ENCODE results near the gene PDE9A. TPM values are rescaled to one million over a fixed set of nuclear protein-coding genes. Genes with fewer than 3 reads are reported as not detected.

The PDE9A gene
- polyA plus RNA-seq, 3 donors from 2014 or later = 0.40 to 2.3 (median 0.61) TPM

DNA sequence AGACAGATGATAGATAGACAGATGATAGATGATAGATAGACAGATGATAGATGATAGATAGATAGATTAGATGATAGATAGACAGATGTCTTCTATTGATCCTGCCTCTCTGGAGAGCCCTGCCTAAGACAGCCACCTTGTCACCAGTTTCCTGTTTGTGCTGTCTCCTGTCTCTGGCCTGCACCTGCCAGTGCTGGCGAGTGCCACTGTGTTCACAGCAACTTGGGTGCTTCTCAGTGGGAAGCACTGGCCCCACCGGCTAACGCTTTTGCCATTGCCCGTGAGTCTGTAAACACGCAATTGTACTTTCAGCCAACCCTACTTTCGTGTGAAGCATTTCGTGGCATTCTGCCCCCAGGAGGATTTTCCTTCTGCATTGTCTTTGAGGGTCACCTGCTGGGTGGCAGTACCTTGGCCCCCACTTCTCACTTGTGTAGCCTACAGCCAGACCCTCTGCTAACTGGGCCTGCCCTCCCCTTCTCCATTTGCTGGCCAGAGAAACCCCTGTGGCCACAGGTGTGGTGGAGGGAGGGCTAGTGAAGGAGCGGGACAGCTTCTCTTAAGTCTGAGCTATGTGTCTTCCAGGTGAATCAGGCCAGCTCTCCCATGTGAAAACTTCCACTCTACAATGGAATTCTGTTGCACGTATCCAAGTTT lies 23.4 kb upstream of the PDE9A start:
- no peaks in the 10 kb centered on the region for H3K4me1 Mint-ChIP-seq
- no peak for DNase-seq

GRCh38 chr21:42630626-42631025 lies 22.8 kb upstream of the PDE9A start:
- Mint-ChIP-seq H3K27ac (no peak overlapping the region), H3K36me3 (no peaks in the 10 kb centered on the region), H3K4me3 (no peak overlapping the region), H3K9me3 (no peaks in the 10 kb centered on the region), H3K27me3 (ENCODE audit: low read depth in 3 of 3) (peaks cover 2 to 4% (median 3%) of the 10 kb centered on the region in 3 donors), H3K4me1 (no peaks in the 10 kb centered on the region)
- no peak for DNase-seq

More for the DNA sequence above, 23.4 kb upstream of the PDE9A start:
- Mint-ChIP-seq H3K27me3 (ENCODE audit: low read depth in 3 of 3) (peaks cover 2 to 4% (median 3%) of the 10 kb centered on the region in 3 donors), H3K9me3 (no peaks in the 10 kb centered on the region), H3K4me3 (no peak overlapping the region), H3K36me3 (no peaks in the 10 kb centered on the region), H3K27ac (no peak overlapping the region)

DNA sequence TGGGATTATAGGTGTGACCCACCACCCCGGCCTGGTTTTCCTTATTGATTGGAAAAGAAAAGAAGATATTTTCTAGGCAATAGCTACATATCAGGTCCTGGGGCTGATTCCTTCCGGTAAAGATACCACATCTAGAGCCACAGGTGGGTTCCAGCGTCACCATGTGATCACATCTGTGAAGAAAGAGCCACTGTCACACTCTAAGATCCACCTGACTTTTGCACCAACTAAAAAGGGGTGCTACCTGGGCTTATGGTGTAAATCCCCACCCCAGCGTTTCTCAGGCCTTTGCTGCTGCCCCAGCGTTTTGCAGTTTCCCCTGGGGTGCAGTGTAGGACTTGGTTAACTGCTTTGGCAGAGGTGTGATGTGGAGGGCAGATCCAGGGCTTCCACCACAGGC lies 22.3 kb upstream of the PDE9A start:
- Mint-ChIP-seq H3K4me3 (no peak overlapping the region), H3K27ac (no peak overlapping the region), H3K27me3 (ENCODE audit: low read depth in 3 of 3) (peaks cover 2 to 4% (median 3%) of the 10 kb centered on the region in 3 donors), H3K4me1 (no peaks in the 10 kb centered on the region), H3K36me3 (no peaks in the 10 kb centered on the region), H3K9me3 (no peaks in the 10 kb centered on the region)
- no peak for DNase-seq

DNA sequence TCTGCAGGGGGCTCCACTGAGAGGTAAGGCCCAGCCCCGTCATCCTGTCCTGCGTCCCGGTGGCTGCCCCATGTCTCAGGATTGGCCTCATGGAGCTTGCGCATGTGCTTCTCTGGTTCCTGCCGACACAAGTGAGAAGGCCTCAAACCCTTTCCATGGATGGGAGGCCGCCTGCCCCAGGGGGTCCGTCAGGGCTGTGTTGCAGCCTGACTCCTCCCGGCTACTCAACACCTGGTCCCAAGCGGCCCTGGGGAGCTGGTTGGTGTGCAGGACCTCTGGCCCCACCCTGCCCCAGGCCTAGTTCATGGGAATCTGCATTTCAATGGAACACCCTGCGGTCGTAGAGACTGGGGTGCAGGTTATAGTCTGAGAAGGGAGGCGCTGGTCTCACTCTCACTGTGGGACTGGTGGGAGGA lies 21.1 kb upstream of the PDE9A start:
- Mint-ChIP-seq H3K36me3 (no peaks in the 10 kb centered on the region), H3K4me3 (no peak overlapping the region), H3K27ac (no peak overlapping the region), H3K9me3 (no peaks in the 10 kb centered on the region), H3K4me1 (no peaks in the 10 kb centered on the region), H3K27me3 (ENCODE audit: low read depth in 3 of 3) (no peaks in the 10 kb centered on the region)
- no peak for DNase-seq

- no peak for DNase-seq
- Mint-ChIP-seq H3K4me1 (no peaks in the 10 kb centered on the region), H3K36me3 (no peaks in the 10 kb centered on the region), H3K27ac (no peak overlapping the region), H3K9me3 (no peaks in the 10 kb centered on the region), H3K27me3 (ENCODE audit: low read depth in 3 of 3) (no peaks in the 10 kb centered on the region), H3K4me3 (no peak overlapping the region)
Observed at GRCh38 chr21:42632771-42633690, 20.4 kb upstream of the PDE9A start.

DNA sequence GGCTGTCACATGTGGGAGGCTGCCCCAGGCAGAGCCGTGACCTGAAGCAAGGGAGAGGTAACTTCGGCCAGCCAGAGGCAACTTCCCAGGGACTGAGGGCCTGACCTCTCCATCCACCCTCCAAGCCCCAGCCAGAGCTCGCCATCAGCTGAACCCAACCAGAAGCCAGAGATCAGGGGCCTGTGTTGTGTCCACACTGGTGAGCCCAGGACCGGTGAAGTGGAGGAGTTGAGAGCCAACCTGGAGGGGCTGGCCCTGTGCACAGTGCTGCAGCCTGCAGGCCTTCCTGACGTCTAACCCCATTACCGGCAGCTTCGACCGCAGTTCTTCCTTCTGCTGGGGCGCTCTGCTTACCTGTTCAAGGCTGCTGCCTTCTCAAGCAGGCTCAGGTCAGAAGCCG lies 19.6 kb upstream of the PDE9A start:
- no peaks in the 10 kb centered on the region for H3K27me3 Mint-ChIP-seq (ENCODE audit: low read depth in 3 of 3)
- H3K4me3 Mint-ChIP-seq = no peak overlapping the region
- no peaks in the 10 kb centered on the region for H3K9me3 Mint-ChIP-seq
- H3K36me3 Mint-ChIP-seq = no peaks in the 10 kb centered on the region
- no peak for DNase-seq
- no peak overlapping the region for H3K27ac Mint-ChIP-seq
- H3K4me1 Mint-ChIP-seq = no peaks in the 10 kb centered on the region

GRCh38 chr21:42635848-42636519 lies 17.4 kb upstream of the PDE9A start:
- no peak for DNase-seq
- Mint-ChIP-seq H3K9me3 (no peaks in the 10 kb centered on the region), H3K36me3 (no peaks in the 10 kb centered on the region), H3K4me3 (no peak overlapping the region), H3K27ac (no peak overlapping the region), H3K4me1 (no peaks in the 10 kb centered on the region), H3K27me3 (ENCODE audit: low read depth in 3 of 3) (no peaks in the 10 kb centered on the region)

DNA sequence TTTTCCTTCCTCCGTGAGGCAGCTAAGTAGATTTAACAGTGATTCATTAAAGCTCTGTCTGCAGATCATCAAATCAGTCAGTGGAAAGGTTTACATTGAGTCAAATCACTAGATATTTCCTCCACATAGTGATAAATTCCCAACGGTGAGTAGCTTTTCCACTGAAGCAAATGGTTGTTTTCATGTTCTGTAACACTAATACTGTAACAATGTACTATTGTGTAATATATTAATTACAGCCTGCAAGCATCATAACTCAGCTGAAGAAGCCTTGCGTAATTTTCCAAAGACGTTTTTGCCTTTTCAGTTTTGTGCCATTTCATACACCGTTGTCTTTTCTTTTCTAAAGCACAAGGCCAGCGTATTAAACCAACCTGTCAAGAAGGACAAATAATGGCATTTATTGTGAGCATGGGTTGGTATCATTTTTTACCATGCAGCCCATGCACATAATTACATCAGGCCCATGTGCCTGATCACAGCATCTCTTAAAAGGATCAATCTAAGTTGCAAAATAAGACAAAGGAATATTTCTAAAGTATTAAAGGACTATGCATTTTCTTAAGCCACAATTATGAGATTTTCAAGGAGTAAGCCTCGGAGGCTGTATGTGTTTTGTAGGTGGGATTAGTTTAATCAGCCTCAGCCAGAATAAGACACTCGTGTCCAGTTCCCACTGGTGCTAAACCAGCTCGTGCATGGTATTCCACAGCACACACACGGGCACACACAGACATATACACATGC lies 16.7 kb upstream of the PDE9A start:
- no peak overlapping the region for H3K4me3 Mint-ChIP-seq
- H3K9me3 Mint-ChIP-seq = no peaks in the 10 kb centered on the region
- no peaks in the 10 kb centered on the region for H3K27me3 Mint-ChIP-seq (ENCODE audit: low read depth in 3 of 3)
- no peak overlapping the region for H3K27ac Mint-ChIP-seq
- no peaks in the 10 kb centered on the region for H3K4me1 Mint-ChIP-seq
- DNase-seq = no peak
- H3K36me3 Mint-ChIP-seq = no peaks in the 10 kb centered on the region

DNA sequence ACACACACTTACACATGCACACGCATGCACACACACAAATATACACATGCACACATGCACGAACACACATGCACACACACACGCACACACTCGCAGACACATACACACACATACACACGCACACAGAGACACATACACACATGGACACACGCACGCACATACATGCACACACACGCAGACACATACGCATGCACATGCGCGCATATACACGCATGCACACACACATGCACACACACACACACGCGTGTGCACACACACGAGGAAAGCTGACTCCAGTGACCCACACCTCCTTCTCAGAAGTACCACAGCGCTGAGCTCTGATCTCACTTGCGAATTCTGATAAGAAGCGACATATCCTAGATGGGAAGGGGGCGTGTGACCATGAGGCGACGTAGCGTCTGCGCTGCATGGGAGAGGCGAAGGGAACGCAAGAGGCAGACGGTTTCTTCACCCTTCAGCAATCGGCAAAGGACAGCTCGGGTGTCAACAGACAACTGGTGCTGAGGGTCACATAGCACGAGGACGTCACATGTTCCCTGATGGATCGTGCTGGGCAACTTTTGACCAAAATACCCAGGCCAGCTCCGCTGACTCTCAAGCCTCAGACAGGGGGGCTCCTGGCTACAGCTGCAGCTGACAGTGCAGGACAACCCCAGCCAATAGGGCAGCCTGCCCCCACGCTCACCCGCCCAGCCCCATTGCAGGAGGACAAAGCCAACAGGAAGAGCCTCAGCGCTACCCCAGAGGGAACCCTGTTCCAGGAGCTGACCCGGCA lies 16.0 kb upstream of the PDE9A start:
- DNase-seq = no peak
- no peaks in the 10 kb centered on the region for H3K9me3 Mint-ChIP-seq
- H3K27me3 Mint-ChIP-seq (ENCODE audit: low read depth in 3 of 3) = peaks cover 0 to 2% (median 2%) of the 10 kb centered on the region in 3 donors
- no peaks in the 10 kb centered on the region for H3K36me3 Mint-ChIP-seq
- no peak overlapping the region for H3K4me3 Mint-ChIP-seq
- no peak overlapping the region for H3K27ac Mint-ChIP-seq
- H3K4me1 Mint-ChIP-seq = no peaks in the 10 kb centered on the region

GRCh38 chr21:42638266-42638863 lies 15.1 kb upstream of the PDE9A start:
- H3K36me3 Mint-ChIP-seq = no peaks in the 10 kb centered on the region
- H3K4me3 Mint-ChIP-seq = no peak overlapping the region
- DNase-seq = no peak
- H3K27me3 Mint-ChIP-seq (ENCODE audit: low read depth in 3 of 3) = peaks cover 0 to 2% (median 2%) of the 10 kb centered on the region in 3 donors
- H3K27ac Mint-ChIP-seq = no peak overlapping the region
- H3K4me1 Mint-ChIP-seq = no peaks in the 10 kb centered on the region
- no peaks in the 10 kb centered on the region for H3K9me3 Mint-ChIP-seq

- Mint-ChIP-seq H3K27ac (no peak overlapping the region), H3K36me3 (no peaks in the 10 kb centered on the region), H3K4me1 (no peaks in the 10 kb centered on the region), H3K9me3 (no peaks in the 10 kb centered on the region), H3K4me3 (no peak overlapping the region), H3K27me3 (ENCODE audit: low read depth in 3 of 3) (peaks cover 0 to 2% (median 2%) of the 10 kb centered on the region in 3 donors)
- DNase-seq = no peak
Observed at GRCh38 chr21:42639646-42640152, 13.7 kb upstream of the PDE9A start.

DNA sequence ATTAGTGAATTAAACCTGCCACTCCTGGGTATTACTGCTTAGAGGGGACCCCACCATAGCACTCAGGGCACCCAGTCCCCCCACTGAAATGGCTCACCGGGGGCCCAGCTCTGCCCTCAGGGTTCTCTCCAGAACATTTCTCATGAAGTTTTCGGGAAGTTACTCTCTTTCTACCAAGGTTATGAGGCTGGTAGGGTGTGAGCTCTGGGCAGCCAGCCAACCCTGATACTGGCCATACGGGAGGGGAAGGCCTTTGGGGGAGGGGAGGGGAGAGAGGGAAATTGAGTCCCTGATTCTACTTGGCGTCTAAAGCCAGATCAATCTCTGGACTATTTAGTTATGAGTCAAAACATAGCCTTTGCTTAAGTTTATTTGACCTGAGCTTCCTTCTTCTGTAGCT lies 12.9 kb upstream of the PDE9A start:
- DNase-seq = no peak
- H3K4me3 Mint-ChIP-seq = no peak overlapping the region
- H3K27ac Mint-ChIP-seq = no peak overlapping the region
- no peaks in the 10 kb centered on the region for H3K4me1 Mint-ChIP-seq
- H3K27me3 Mint-ChIP-seq (ENCODE audit: low read depth in 3 of 3) = peaks cover 0 to 2% (median 2%) of the 10 kb centered on the region in 3 donors
- no peaks in the 10 kb centered on the region for H3K36me3 Mint-ChIP-seq
- no peaks in the 10 kb centered on the region for H3K9me3 Mint-ChIP-seq
